ENCODE measurements around the gene ERI2.
"Not testable (repeated sequence)": the region's sequence is repeated elsewhere in the genome, so short reads cannot be mapped to it uniquely, and the experiment has no call there.

The ERI2 gene

DNA sequence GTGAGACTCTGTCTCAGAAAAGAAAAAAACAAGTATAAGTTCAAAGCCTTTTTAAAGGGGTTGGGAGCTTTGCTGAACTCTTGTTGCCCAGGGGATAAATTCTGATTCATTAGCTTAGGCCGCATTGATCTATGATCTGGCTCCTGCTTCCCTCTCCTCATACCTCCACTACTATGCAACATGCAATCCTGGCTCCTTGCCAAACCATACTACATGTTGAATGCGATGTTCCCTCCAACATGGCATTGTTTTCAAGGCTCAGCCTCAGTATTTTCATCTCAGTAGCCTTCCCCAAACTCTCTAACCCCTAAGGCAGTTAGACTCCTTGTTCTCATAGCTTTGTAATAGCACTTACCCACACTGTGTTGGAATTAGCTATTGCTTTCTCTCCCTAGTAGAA lies 6.2 kb upstream of the ERI2 start:
- no peak for DNase-seq

DNA sequence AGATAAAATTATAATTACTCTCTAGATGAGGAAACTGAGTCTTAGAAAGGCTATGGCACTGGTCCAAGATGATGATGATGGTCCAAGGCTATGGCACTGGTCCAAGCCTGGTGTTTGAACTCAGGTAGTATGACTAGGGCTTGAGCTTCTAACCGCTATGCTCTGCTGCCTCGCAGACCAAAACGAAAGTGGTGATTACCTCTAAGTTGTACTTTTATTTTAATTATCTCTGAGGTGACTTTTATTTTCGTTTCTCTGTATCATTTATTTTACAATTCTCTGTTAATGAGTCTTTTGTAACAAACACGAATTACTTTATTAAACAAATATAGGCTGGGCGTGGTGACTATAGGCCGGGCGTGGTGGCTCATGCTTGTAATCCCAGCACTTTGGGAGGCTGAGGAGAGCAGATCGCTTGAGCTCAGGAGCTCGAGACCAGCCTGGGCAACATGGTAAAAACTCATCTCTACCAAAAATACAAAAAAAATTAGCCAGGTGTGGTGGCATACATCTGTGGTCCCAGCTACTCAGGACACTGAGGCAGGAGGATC lies 5.7 kb upstream of the ERI2 start:
- DNase-seq = no peak

DNA sequence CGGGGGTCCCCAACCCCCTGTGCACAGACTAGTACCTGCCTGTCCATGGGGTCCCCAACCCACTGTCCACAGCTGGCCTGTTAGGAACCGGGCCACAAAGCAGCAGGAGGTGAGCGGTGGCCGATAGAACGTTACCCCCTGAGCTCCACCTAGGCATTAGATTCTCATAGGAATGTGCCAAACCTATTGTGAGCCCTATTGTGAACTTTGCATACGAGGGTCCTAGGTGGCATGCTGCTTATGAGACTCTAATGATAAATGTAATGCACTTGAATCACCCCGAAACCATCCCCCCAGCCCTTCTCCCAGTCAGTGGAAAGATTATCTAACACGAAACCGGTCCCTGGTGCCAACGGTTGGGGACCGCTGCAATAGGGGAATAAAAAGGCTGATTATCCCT lies 1.6 kb upstream of the ERI2 start:
- DNase-seq = no peak

DNA sequence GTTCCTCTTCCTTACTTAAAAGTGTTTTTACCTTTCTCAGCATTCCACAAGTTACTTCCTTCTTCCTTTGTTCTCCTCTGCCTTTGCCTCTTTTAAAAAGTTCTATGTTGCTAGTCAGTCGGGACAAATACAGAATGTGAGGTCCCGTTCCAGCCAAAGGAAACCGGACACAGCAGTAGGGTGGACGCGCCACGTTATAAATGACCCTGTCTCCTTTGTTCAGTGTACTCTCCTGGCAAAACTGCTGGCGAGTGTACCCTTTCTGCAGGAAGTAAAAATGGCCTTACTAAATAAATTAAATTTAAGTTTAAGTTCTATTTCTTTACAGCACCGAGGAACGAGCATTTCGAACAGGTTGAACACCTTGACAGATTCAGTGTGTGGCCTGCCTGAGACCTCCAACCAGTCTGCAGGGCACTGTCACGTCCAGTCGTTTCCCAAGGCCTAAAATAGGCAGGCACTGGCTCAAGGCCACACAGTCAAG lies 546 bp downstream of the ERI2 start:
- DNase-seq = not testable (repeated sequence)

DNA sequence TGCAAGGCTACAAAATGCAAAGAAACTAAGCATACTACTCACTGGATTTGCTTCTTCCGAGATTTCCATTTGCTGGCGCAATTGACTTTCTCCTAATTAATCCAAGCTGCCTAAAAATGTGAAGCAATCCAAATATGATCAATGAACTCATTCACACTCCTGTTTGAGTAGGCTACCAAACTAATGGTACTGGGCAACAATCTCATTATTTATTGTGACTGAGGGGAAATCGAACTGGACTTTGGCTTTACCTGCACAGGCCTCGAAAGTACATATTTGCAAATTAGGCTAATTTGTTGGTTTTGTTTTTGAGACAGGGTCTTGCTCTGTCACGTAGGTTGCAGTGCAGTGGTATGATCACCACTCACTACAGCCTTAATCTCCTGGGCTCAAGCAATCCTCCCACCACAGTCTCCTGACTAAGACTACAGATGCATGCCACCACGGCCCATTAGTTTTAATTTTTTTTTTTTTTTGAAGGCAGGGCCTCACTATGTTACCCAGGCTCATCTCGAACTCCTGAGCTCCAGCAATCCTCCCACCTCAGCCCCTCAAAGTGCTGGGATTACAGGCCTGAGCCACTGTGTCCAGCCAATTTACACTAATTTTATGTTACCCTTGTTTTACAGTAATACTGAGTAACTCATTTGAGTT lies 2.6 kb downstream of the ERI2 start:
- no peak for DNase-seq

DNA sequence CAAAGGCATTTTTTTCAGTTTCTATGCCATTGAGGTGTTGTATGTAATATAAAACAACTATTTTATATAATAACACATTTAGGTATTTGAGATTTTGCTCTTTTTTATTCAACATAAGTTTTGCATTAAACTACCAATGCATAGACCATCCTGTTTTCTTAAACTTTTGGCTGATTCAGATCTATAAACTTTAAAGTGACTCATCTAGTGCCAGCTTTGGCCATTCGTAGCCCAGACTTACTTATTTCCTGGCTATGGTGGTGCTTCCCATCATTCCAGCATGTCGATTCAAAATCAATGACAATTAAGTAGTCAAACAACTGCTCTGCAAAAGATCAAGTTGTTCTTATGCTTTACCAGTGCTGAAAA lies 3.1 kb downstream of the ERI2 start:
- no peak for DNase-seq

DNA sequence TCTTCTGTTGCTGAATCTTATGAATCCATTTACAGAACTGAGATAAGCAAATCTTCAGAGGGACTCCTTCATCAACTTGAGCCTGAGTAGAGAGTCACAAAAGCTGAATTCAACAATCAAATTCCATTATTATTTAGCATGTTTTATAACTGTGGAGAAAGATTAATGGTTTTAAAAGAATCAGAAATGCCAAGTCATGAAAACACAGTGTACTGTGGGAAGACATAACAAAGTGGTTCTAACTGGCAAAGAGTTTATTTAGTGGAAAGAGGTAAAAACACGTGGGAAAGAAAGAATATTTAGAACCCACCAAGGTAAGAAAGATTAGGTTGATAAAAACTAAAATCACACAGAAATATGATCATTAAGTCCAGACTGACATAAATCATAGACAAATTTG lies 5.0 kb downstream of the ERI2 start:
- no peak for DNase-seq

DNA sequence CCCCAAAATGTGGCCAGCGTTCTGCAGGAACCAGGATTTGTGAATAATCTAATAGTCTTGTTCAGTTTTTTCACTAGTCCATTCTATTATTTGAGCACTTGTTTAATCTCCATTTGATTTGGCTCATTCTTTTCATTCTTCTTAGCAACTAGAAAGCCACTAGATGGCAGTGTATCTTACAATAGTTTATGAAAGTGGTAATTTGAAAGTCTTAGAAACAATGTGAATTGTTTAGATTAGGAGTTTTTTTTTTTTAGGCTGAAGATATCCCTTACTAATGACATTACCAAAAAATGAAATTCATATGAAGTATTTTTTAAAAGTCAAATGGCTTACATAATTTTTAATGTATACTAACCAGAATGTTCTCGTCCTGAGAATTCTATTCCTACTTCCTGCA lies 6.7 kb downstream of the ERI2 start:
- DNase-seq = no peak

DNA sequence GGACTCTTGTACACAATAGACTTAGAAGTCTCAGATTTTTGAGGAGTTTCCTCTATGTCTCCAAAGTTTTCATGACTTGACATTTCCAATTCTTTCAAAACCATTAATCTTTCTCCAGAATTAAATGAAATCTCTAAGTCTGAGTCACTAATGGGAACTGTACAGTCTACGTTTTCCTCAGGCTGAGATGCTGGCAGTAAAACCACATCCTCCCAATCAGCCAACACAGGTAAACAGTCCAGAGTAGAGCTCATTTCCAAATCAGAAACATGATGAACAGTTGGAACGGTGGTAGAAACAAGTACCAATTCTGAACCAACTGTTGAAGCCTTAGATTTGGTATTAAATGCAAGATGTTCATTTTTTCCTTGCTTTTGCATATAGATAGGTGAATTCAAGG lies 7.9 kb downstream of the ERI2 start:
- DNase-seq = no peak

DNA sequence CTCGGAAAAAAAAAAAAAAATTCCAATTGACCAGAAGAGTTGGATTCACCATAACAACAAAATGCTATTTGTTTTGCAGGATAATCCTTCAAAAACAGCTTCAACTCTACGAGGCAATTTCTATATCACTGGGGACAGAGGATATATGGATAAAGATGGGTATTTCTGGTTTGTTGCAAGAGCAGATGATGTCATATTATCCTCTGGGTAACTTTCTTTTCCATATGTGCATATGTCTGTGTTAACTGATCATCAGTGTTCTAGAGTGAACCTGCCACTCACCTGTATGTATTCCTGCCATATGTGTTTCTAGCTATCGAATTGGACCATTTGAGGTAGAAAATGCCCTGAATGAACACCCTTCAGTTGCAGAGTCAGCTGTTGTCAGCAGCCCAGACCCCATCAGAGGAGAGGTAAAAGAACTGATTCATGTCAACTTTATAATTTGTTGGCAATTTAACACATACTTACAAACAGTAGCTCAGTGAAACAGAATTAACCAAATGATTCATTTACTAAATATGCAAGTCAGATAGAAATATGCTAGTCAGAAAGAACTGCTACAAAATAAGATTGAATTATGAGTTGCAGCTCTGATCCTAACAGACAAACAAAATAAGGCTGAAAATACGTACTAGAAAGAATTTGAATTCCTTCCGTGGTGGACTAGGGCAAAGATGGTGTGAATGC lies 14.2 kb downstream of the ERI2 start:
- DNase-seq = no peak

DNA sequence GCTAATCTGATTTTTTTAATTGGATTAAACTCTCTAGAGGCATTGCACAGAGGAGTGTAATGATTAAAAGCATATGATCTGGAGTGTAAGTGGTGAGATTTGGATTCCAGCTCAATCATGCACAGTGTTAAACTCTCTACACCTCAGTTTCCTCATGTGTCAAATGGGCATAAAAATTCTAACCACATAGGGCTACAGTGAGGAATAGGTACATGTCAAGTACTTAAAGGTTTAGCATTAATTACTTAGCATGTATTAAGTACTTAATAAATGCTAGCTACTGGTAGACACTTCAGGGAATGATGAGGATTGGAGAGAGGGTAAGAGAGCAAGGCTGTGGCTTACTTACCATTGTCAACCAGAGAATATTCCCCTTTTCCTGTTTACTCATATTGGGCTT lies 17.1 kb downstream of the ERI2 start:
- no peak for DNase-seq

DNA sequence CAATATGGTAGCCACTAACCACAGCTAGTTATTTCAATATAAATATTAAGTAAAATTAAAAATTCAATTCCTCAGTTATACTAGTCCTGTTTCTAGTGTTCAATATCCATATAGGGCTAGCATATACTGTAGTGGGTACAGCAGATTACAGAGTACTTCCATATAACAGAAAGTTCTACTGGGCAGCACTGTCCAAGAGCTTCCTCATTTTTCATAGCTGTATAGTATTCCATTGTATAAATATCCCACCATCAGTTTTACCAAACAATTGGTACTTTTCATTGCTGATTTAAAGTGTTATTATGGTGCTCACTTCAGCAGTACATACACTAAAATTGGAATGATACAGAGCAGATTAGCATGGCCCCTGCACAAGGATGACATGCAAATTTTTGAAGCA lies 22.1 kb downstream of the ERI2 start:
- no peak for DNase-seq

DNA sequence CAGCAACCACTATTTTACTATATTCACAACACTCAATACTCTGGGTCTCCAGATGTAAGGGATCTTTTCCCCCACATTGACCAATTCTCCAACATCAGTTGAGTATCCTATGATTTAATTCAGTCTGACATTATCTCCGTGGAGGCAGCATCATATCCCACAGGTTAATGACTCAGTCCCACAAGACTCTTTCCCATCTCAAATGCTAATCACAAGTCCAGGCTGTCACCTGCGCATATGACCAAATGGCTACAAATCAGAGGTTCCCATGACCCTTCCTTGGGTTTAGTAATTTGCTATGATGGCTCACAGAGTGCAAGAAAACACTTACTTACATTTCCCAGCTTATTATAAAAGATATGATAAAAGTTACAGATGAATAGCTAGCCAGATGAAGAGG lies 23.8 kb downstream of the ERI2 start:
- no peak for DNase-seq

DNA sequence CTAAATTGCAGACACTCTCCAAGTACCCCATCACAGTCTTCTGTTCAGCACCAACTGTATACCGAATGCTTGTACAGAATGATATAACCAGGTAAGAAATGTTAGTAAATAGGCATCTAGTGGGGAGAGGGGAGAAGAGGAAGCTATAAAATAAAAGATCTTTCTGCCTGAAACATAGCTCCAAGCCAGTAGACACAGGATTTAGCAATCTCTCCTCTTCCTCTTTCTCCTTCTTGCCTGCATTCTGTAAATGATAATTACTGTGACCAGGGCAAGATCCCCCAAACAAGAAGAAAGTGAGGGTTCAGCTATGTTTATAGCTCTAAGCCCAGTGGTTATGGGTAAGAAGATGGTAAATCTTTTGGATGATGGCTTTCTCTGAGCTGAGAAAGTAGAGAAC lies 24.6 kb downstream of the ERI2 start:
- no peak for DNase-seq

DNA sequence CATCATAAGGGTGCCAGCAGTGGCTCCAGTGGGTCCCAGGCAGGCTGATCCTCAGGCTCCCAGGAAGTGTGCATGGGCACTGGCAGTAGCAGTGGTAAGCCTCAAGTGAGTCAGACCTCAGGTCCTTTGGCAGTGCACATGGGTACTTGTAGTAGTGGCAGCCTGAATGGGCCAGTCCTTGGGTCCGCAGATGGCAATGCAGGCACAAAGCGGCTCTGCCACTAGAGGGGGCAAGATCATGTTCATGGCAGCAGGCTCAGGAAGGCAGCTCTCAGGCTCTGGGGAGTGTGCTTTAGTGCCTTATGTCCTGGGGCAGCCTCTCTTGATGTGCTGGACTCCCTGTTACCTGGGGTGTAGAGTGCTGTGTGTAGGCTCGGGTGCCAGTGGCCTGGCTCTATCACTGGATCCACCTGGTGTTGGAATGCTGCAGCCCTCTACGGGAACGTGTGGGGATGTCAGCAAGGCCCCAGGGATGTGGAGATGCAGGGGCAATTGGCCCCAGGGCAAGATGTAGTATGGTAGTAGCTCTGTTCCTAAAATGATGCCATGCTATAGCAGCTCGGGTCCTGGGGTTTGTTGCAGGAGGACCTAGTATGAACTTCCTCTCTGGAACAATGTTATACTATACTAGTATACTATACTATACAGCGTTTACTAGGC lies 31.4 kb downstream of the ERI2 start:
- DNase-seq = peak; percentile 13

DNA sequence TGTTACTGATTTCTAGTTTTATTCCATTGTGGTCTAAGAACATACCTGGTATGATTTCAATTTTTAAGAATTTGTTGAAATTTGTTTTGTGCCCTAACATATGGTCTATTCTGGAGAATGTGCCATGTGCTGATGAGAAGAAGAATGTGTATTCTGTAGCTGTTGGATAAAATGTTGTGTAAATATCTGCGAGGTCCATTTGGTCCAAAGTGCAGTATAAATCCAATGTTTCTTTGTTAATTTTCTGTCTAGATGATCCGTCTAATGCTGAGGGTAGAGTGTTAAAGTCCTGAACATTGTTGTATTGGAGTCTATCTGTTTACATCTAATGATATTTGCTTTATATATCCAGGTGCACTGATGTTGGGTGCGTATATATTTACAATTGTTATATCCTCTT lies 32.6 kb downstream of the ERI2 start:
- DNase-seq = no peak

DNA sequence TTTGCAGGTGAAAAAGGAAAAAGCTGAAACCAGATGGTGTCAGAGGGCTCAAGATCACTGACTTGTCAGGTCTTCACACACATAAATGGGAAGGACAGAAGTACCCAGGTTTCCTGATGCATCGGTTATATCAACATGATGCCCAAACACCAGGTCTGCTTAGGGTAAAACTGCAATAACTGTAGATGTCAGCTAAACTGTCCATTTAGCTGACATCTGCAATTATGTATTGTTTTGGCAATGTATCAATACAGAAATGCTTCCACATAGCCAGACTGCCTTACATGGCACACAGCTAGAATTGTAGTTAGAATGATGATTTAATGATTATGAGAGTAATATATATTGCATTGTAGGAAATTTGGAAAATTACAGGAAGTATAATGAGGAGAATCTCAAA lies 37.5 kb downstream of the ERI2 start:
- no peak for DNase-seq

DNA sequence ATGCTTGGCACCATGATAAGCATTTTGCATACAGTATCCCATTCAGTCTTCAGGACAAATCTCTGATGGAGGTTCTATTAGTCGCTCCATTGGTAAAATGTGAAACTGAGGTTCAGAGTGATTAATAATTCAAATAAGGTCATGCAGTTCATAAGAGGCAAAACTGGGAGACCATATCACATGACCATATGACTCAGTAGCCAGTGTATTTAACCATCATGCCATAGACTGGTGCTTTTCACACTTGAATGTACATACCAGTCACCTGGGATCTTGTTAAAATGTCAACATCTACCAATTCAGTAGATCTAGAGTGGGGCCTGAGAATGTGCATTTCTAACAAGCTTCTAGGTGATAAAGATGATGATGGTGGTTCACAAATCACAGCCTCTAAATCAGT lies 38.2 kb downstream of the ERI2 start:
- no peak for DNase-seq

DNA sequence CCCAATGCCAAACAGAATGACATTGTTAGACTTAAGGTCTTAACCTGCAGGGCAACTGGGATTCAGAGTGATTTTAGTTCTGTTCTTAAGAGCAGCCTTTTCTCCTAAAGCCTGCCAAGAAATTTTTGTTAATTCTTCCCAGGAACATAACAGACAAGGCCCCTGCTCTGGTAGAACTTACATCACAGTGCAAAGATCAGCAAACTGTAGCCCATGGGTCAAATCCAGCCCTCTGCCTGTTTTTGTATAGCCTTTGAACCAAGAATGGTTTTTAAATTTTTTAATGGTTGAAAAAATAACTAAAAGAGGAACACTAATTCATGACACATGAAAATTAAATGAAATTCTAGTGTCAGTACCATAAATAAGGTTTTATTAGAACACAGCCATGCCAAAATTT lies 38.7 kb downstream of the ERI2 start:
- DNase-seq = no peak

DNA sequence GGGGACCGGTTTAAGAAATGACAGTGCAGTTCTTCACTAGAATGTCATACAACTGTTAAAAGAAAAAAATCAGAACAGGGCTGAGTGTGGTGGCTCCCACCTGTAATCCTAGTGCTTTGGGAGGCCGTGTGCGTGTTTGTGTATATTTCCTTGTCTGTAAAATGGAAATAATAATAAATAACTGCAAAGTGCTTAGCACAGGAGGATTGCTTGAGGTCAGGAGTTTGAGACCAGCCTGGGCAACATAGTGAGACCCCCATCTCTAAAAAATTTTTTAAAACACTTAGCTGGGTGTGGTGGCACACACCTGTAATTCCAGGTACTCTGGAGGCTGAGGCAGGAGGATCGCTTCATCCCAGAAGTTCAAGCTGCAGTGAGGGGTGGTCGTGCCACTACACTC lies 40.0 kb downstream of the ERI2 start:
- DNase-seq = no peak

DNA sequence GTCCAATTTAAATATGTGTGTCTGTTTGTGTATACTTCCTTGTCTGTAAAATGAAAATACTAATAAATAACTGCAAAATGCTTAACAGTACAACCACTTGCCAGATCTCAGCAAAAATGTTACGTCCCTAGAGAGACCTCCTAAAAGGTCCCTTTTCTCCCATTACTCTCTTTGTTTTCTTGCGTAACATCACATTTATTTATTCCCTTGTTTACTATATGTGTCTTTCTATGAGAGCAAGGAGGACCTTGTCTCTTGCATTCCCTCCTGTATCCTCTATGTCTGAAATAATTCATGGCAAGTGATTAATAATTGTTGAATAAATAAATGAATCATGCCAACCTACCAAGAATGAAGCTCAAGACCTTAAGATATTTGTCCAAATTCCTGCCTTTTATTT lies 40.5 kb downstream of the ERI2 start:
- DNase-seq = no peak

DNA sequence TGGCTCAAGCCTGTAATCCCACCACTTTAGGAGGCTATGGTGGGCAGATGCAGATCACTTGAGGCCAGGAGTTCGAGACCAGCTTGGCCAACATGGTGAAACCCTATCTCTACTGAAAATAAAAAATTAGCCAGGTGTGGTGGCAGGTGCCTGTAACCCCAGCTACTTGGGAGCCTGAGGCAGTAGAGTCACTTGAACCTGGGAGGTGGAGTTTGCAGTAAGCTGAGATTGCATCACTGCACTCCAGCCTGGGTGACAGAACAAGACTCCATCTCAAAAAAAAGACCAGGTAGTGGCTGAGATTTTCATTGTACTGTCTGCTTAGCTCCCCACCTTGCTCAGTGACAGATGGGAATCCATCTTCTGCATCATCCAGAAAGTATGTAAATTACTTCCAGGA lies 41.8 kb downstream of the ERI2 start:
- DNase-seq = not testable (repeated sequence)

DNA sequence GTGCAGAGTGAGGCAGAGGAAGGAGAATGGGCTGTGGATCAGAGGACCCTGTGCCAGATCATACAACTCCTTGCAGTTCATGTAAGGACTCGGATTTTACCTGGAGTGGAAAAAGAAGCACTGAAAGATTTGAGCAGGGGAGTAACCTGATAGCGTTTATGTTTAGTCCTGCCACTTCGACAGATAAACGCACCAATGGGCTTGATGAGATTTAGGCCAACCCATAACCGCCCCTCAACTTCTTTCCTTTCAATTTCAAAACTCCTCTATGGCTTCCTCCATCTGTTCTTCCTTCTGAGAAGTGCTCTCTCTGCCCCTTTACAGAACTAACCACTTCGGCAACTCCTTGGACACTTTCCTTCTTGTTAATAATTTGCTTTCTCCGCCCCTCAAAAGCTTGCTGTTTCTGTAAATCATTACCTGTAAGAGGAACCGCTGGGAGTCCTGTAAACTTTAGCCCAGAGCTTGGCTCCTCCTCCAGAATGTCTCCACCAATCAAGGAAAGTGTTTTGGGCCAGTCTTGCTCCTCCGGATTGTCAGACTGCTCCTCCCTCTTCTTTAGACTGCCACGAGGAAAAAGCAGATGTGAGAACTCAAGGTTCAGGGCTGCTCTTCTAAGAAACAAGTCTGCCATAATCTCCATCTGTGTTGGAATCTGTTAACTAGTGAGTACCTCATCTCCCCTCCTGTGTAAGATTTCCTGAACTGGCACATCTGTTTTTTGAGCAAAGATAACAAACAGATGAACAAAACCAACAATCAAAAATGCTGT lies 42.6 kb downstream of the ERI2 start, which contains the start of gene ACSM3:
Gene ACSM3 (plus strand): TSS at position 554 of the 772 bp plus-strand sequence. CDS start 6,021 bp downstream, outside the sequence.
- no peak for DNase-seq

All from retina (tissue), 1 donor.